Renal pelvis (tissue), 4 donors: Measurements from ENCODE around the gene SYNE3. TPM values are rescaled to one million over a fixed set of nuclear protein-coding genes. Genes with fewer than 3 reads are reported as not detected.

Experiments used
- DNase-seq: peaks from one replicate; pipeline ENCODE4 v3.0.0-alpha.2; 2013
- polyA plus RNA-seq, 3 donors: library from polyadenylated mRNA; unstranded; fragments of 120-200 nt; gene quantifications; one replicate each; pipeline ENCODE4 v1.2.1, GENCODE V29; 2013; ENCODE audit not compliant: insufficient read length in 3 of 3

SYNE3 gene
- polyA plus RNA-seq, 3 donors, result 2.0 to 2.9 (median 2.2) TPM

- DNase-seq, result no peak
Observed at GRCh38 chr14:95507174-95507573, 9.3 kb downstream of the SYNE3 start.

GRCh38 chr14:95505030-95505589 is 11.3 kb downstream of the SYNE3 start:
- DNase-seq, result no peak

- no peak for DNase-seq
Observed at GRCh38 chr14:95504135-95505029, 12.1 kb downstream of the SYNE3 start.

- DNase-seq, result no peak
Observed at GRCh38 chr14:95503365-95504134, 12.9 kb downstream of the SYNE3 start.

GRCh38 chr14:95502381-95502950 is 14.0 kb downstream of the SYNE3 start:
- no peak for DNase-seq

- DNase-seq, result no peak
Observed at GRCh38 chr14:95500772-95501401, 15.6 kb downstream of the SYNE3 start.

- no peak for DNase-seq
Observed at GRCh38 chr14:95500201-95500681, 16.2 kb downstream of the SYNE3 start.

- no peak for DNase-seq
Observed at GRCh38 chr14:95499354-95499750, 17.1 kb downstream of the SYNE3 start.

- no peak for DNase-seq
Observed at GRCh38 chr14:95498622-95499353, 17.7 kb downstream of the SYNE3 start.

GRCh38 chr14:95497561-95498011 is 18.9 kb downstream of the SYNE3 start:
- DNase-seq, result no peak

- peak; percentile 56 for DNase-seq
Observed at GRCh38 chr14:95496690-95497259, 19.7 kb downstream of the SYNE3 start.

GRCh38 chr14:95496111-95496681 is 20.3 kb downstream of the SYNE3 start:
- no peak for DNase-seq

- DNase-seq, result no peak
Observed at GRCh38 chr14:95495538-95496025, 20.9 kb downstream of the SYNE3 start.

GRCh38 chr14:95495076-95495475 is 21.4 kb downstream of the SYNE3 start:
- no peak for DNase-seq

- DNase-seq, result no peak
Observed at GRCh38 chr14:95494456-95494855, 22.0 kb downstream of the SYNE3 start.

- no peak for DNase-seq
Observed at GRCh38 chr14:95493976-95494375, 22.5 kb downstream of the SYNE3 start.

- DNase-seq, result no peak
Observed at GRCh38 chr14:95493503-95493902, 22.9 kb downstream of the SYNE3 start.

- DNase-seq, result no peak
Observed at GRCh38 chr14:95491936-95492608, 24.4 kb downstream of the SYNE3 start.

GRCh38 chr14:95490727-95491451 is 25.6 kb downstream of the SYNE3 start:
- DNase-seq, result no peak
